Measurements from ENCODE around the gene USP13. TPM values are rescaled to one million over a fixed set of nuclear protein-coding genes. Genes with fewer than 3 reads are reported as not detected.

USP13 gene
- total and polyA plus RNA-seq, 2 of the 4 experiments (the other 2 are of a cell fraction): 9.2 to 18.1 TPM

DNA sequence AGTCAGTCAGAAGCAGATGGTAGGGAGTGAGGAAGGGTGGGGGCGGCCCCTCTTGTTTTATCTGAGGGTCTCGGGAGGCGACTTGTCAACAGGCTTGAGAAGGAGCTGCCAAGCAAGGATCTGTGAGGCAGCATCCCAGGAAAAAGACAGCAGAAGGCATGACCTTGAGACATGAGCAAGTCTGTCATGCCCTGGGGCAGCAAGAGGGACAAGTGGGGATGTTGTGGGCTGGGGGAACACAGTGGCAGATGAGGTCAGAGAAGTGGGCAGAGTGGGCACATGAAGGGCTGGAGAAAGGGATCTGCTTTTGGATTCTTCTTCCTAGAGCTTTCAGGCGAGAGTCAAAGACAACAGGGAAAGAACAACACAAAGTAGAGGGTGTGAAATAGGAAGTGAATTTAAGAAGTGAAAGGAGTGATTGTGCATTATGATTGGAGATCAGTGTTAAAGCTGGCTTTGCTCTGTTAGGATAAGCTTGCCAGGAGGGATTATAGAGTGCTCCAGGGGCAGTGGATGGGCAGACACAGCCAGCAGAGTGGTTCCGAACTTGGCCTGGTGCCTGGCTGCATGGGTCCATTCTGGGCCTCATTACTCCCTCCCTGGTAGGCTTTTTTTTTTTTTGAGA lies 73.3 kb downstream of the USP13 start:
- Histone ChIP-seq H3K9ac (ENCODE audit: low read depth, low read length) (no peak overlapping the region), H3K9me3 (ENCODE audit: control insufficient read depth, insufficient read depth, low read length) (no peaks in the 10 kb centered on the region), H2BK20ac (ENCODE audit: low read depth, low read length) (no peak overlapping the region), H3K18ac (ENCODE audit: low read depth, low read length) (no peak overlapping the region), H4K5ac (ENCODE audit: low read depth, low read length) (no peak overlapping the region), H3K79me1 (ENCODE audit: low read depth in 1 of 2, low read length in 2 of 2) (peaks cover 0 to 29% of the 10 kb centered on the region in 2 experiments; a peak in 2 of 4 replicates), H4K20me1 (ENCODE audit: insufficient read depth, low read length) (no peaks in the 10 kb centered on the region), H3K4me3 (ENCODE audit: insufficient read depth, low read depth, low read length) (no peak overlapping the region), H2BK15ac (ENCODE audit: low read depth, low read length) (no peak overlapping the region), H2BK120ac (ENCODE audit: low read depth, low read length) (no peak overlapping the region), H3K36me3 (ENCODE audit: control insufficient read depth, insufficient read depth, low read length) (peaks cover 5% of the 10 kb centered on the region; the same call in 1 of the 2 replicates), H2AK9ac (replicated peaks; ENCODE audit: low read depth, low read length, poor library complexity) (no peak overlapping the region), H3K56ac (ENCODE audit: extremely low read depth, insufficient read depth, low read length) (no peak overlapping the region), H3K4ac (ENCODE audit: low read depth, low read length) (no peak overlapping the region), H2AK5ac (ENCODE audit: low read depth, low read length) (no peak overlapping the region), H3K27ac (ENCODE audit: insufficient read depth, low read length) (no peak overlapping the region), H2BK5ac (ENCODE audit: low read depth, low read length, poor library complexity, severe bottlenecking) (no peak overlapping the region), H3K4me1 (ENCODE audit: control insufficient read depth, insufficient read depth, low read length) (no peaks in the 10 kb centered on the region), H3K9me1 (ENCODE audit: insufficient read depth, low read length) (peaks cover 6% of the 10 kb centered on the region; the same call in 1 of the 2 replicates), H3K27me3 (ENCODE audit: control insufficient read depth, insufficient read depth, low read length) (no peaks in the 10 kb centered on the region), H3K14ac (replicated peaks; ENCODE audit: low read depth, low read length) (no peak overlapping the region), H2AFZ (replicated peaks; ENCODE audit: low read length, poor library complexity) (no peak overlapping the region), H3K23ac (ENCODE audit: low read depth, low read length) (no peak overlapping the region), H4K8ac (ENCODE audit: low read depth in 2 of 2, low read length in 2 of 2) (no peak overlapping the region), H4K91ac (ENCODE audit: insufficient read depth, low read depth, low read length) (no peak overlapping the region), H3K4me2 (ENCODE audit: low read depth, low read length) (no peak overlapping the region)
- dilution Hi-C loops (cut with HindIII; ENCODE audit: low sequenced_read_pairs, unreplicated experiment): no loop called here
- 97% methylated on average over 4 of the region's 5 CpGs; no CpG with 5 or more reads in 1 of the 2 experiments for WGBS, 2 experiments (ENCODE audit: extremely low coverage in 2 of 2, insufficient read length in 1 of 2)
- intact Hi-C loops (cut with micrococcal nuclease): no loop called here
- DNase-seq: no peak
- ATAC-seq (ENCODE audit: low read depth): no peak
- POLR2A ChIA-PET (ENCODE audit: unreplicated experiment): no interaction called here
- CTCF ChIA-PET: no interaction called here
- no peak for TF ChIP-seq RCOR1 (IDR thresholded peaks at IDR 0.05; ENCODE audit: insufficient replicate concordance, low read length)
- TF ChIP-seq, protein P1, sequence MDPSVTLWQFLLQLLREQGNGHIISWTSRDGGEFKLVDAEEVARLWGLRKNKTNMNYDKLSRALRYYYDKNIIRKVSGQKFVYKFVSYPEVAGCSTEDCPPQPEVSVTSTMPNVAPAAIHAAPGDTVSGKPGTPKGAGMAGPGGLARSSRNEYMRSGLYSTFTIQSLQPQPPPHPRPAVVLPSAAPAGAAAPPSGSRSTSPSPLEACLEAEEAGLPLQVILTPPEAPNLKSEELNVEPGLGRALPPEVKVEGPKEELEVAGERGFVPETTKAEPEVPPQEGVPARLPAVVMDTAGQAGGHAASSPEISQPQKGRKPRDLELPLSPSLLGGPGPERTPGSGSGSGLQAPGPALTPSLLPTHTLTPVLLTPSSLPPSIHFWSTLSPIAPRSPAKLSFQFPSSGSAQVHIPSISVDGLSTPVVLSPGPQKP (IDR thresholded peaks at IDR 0.05; ENCODE audit: borderline replicate concordance, low read depth, low read length): no peak
- TF ChIP-seq CEBPB (IDR thresholded peaks at IDR 0.05; ENCODE audit: low read depth, low read length): no peak
- no peak for TF ChIP-seq CHD1 (IDR thresholded peaks at IDR 0.05; ENCODE audit: low read depth, low read length)
- no peak for TF ChIP-seq MAFK (IDR thresholded peaks at IDR 0.05; ENCODE audit: low read depth, low read length)
- TF ChIP-seq POLR2A (IDR thresholded peaks at IDR 0.05; ENCODE audit: low read depth, low read length): no peak
- no peak for TF ChIP-seq FOS (IDR thresholded peaks at IDR 0.05; ENCODE audit: low read depth, low read length)
- no peak for TF ChIP-seq NFE2L2 (IDR thresholded peaks at IDR 0.05; ENCODE audit: low read depth, low read length)
- no peak for TF ChIP-seq RFX5 (IDR thresholded peaks at IDR 0.05; ENCODE audit: low read depth, low read length)
- TF ChIP-seq RAD21 (IDR thresholded peaks at IDR 0.05; ENCODE audit: low read length): no peak
- TF ChIP-seq MAZ (IDR thresholded peaks at IDR 0.05; ENCODE audit: borderline replicate concordance, low read depth, low read length): no peak
- no peak for TF ChIP-seq SMC3 (IDR thresholded peaks at IDR 0.05; ENCODE audit: low read depth, low read length)
- TF ChIP-seq, protein P2, sequence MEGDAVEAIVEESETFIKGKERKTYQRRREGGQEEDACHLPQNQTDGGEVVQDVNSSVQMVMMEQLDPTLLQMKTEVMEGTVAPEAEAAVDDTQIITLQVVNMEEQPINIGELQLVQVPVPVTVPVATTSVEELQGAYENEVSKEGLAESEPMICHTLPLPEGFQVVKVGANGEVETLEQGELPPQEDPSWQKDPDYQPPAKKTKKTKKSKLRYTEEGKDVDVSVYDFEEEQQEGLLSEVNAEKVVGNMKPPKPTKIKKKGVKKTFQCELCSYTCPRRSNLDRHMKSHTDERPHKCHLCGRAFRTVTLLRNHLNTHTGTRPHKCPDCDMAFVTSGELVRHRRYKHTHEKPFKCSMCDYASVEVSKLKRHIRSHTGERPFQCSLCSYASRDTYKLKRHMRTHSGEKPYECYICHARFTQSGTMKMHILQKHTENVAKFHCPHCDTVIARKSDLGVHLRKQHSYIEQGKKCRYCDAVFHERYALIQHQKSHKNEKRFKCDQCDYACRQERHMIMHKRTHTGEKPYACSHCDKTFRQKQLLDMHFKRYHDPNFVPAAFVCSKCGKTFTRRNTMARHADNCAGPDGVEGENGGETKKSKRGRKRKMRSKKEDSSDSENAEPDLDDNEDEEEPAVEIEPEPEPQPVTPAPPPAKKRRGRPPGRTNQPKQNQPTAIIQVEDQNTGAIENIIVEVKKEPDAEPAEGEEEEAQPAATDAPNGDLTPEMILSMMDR (conservative IDR thresholded peaks at IDR 0.05; ENCODE audit: low read depth, low read length): no peak
- no peak for TF ChIP-seq BHLHE40 (IDR thresholded peaks at IDR 0.05; ENCODE audit: low read depth, low read length)
- in situ Hi-C loops (cut with MboI; ENCODE audit: low sequenced_read_pairs): no loop called here
- BruUV-seq (replicated peaks): no TSS peak
